Sciatic nerve (tissue), 2 donors: ENCODE measurements around the gene UBN1. TPM values are rescaled to one million over a fixed set of nuclear protein-coding genes. Genes with fewer than 3 reads are reported as not detected.

ENCODE experiments used
- ATAC-seq: fragments of 200-7000 bp; cut with Tn5 transposase; one replicate; pipeline ENCODE4 v1.9.1; 2020; ENCODE audit warnings: mild to moderate bottlenecking, moderate library complexity
- DNase-seq: peaks from one replicate; pipeline ENCODE4 v3.0.0-alpha.2; 2020; ENCODE audit warnings: low spot score
- intact Hi-C: fragments of 100-400 bp; cut with DNase I; formaldehyde crosslinking; loops from one replicate; pipeline ENCODE4 v1.14.2; 2022
- total RNA-seq: library from RNA; stranded (reverse); fragmentation: NEBNext Ultra II Directional; extraction: Animal tissue kit (Norgen Biotek cat#: 25700); gene quantifications from one replicate; pipeline ENCODE4 v1.2.1, GENCODE V29; 2021
- donor health status: DM: no; HTN: no; CAD: no.
- donor health status: DM: no; HTN: no; CAD: no.

The UBN1 gene
- total RNA-seq, 1 donor from 2014 or later = 28.3 TPM

GRCh38 chr16:4814542-4815173, 32.6 kb upstream of the UBN1 start:
- no peak for ATAC-seq
- intact Hi-C loops = no loop called here
- no peak for DNase-seq

DNA sequence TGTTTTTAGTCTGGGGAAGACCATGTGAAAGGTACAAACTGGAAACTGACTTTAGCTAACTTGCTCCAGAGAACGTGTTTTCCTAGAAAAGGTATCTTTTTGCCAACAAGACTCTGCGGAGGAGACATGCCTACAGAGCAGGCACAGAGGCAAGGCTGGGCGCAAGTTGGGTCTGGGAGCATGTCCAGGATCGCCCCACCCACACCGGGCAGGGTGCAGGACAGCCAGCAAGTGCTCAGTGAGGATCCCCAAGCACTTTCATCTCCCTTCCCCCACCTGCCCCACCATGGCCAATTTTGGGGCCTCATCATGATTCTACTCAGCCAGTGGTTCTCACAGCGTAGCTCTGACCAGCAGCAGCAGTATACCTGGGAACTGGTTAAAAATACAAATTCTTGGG, 26.6 kb upstream of the UBN1 start:
- intact Hi-C loops = no loop called here
- ATAC-seq = no peak
- no peak for DNase-seq

DNA sequence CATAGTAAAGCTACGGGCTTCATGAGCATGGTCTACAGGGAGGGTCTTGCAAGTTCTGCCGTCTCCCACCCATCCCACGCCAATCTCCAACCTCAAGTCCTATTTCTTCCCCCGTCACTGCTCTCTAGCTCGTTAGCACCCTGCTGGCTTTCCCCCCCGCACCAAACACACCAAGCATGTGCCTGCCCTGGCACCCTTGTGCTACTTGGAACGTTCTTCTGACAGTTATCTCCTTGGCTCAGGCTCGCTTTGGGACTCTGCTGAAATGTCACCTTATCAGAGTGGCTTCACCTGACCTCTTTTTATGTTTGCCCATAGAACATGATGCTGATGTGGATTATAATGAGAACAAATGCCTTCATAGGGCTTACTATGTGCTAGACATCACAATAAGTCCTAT, 22.1 kb upstream of the UBN1 start:
- no peak for DNase-seq

DNA sequence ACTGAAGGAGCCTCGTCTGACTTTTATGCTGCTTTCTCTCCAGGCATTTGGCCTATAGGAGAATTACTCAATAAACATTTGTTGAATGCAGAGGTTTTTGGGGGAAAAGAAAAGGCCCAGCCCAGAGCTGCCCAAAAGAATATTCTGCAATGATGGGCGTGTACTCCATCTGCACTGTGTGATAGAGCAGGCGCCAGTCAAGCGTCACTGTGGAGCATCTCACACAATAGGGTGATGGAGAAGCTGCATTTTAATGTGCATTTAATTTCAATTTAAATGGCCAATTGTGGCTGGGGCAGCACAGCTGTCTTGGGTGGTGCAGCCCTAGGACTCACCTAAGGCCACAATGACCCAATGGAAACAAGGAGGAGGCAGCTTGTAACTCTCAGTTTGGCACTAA, 20.8 kb upstream of the UBN1 start:
- DNase-seq = no peak
- intact Hi-C loops = loop anchor here (5.0 kb wide), 1 partner anchor 514 kb away; no protein-coding TSS in a partner anchor
- no peak for ATAC-seq

More for the DNA sequence above, 22.1 kb upstream of the UBN1 start:
- intact Hi-C loops = loop anchor here (5.0 kb wide), 1 partner anchor 513 kb away; no protein-coding TSS in a partner anchor
- no peak for ATAC-seq

DNA sequence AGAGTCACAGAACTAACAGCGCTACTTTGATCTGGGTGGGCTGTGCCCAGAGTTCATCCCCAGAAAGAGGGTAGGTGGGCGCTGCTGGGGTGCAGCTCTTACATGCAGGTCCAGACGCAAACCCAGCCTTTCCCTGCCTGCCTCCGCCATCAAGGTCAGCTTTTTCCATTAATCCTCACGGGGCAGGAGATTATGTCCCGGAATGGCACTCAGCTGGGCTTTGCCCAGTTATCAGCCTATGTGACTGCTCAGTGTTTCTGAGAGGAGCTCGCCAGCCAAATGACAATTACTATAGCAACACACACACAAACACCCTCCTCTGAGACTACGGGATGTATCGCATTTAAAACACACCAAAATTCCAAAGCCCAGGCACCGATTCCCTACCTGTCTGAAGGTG, 20.3 kb upstream of the UBN1 start:
- DNase-seq (no peak), ATAC-seq (no peak)
- intact Hi-C loops = loop anchor here (5.0 kb wide), 1 partner anchor 515 kb away; no protein-coding TSS in a partner anchor

- no peak for DNase-seq
- no peak for ATAC-seq
- intact Hi-C loops = loop anchor here (5.0 kb wide), 1 partner anchor 516 kb away; no protein-coding TSS in a partner anchor
Measured at GRCh38 chr16:4828567-4829321, 18.5 kb upstream of the UBN1 start.

DNA sequence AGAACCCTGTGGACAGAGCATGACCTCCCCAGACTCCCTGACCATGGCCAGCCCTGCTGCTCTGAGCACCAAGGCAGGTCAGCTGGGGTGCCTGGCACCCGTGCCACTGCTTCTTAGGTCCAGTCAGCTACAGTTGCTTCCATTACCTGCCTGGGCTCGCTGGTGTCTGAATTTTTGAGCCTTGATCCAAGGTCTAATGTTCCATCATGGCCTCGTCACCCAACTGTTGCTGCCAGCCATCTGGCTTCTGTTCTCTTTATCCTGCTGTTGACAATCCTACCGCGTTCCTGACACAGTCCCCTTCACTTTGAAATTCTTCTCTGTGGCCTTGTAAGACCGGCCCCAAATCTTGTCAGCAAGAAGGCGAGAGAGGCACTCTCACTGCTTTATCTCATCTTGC, 16.9 kb upstream of the UBN1 start:
- no peak for ATAC-seq
- no peak for DNase-seq
- intact Hi-C loops = no loop called here

DNA sequence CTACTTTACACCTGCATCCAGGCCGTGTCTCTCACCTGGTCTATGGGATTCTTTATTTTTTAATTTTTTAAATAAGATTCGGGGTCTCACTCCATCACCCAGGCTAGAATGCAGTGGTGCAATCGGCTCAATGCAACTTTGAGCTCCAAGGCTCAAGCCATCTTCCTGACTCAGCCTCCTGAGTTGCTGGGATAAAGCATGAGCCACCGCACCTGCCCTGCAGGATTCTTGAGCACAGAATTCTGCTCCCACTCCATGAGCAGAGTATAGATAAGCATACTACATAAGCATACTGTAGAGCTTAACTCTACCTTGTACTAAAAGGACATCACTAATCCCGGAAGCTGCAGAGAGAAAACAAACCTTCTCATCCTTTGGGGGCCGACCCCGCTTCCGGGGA, 15.7 kb upstream of the UBN1 start:
- DNase-seq (no peak), ATAC-seq (no peak)
- intact Hi-C loops = no loop called here

GRCh38 chr16:4832698-4833343, 14.5 kb upstream of the UBN1 start:
- DNase-seq (no peak), ATAC-seq (no peak)
- intact Hi-C loops = no loop called here

- intact Hi-C loops = no loop called here
Measured at GRCh38 chr16:4833584-4833983, 13.7 kb upstream of the UBN1 start.

DNA sequence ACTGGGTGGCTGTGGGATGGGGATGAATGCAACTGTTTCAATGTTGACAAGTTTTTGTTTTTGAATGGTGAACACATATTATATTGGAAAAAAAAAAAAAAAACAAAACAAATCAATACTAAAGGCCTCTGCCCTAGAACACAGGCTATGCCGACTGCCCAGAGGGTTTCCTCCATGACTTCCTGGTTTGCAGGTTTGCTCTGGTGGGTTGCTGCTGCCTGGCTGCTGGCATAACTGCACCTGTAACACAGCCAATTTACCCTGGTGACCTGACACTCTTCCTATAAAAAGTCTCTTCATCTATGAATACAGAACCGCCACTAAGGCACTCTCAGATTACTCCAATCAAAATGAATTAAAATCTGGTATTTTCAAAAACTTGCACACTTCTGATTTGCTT, 10.6 kb upstream of the UBN1 start:
- ATAC-seq (no peak), DNase-seq (no peak)
- intact Hi-C loops = no loop called here

More at GRCh38 chr16:4833584-4833983, 13.7 kb upstream of the UBN1 start:
- no peak for DNase-seq
- ATAC-seq = no peak

DNA sequence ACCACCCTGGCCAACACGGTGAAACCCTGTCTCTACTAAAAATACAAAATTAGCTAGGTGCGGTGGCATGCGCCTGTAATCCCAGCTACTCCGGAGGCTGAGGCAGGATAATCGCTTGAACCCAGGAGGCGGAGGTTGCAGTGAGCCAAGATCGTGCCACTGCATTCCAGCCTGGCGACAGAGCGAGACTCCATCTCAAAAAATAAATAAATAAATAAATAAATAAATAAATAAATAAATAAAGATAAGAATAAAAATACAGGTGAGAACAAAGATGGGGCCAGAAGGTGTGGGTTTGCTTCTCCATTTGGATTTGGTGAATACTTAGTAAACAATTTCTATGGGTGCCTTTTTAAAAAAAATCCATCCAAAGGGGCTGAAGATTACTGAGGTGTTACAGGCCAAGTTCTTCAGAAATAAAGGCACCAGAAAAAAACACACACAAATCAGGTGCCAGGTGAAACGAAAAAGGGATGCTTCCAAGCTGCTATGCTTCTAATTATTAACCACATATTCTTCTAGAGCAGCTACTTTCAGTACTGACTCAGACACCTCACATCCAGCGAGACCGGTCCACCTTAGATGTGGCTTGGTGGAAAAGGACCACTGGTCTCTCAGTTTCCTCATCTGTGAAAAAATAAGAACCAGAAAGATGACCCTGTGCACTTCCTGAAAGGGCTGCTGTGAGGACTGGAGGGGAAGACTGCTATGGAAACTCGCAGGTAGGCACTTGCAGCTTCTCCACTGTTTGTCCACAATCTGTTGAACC, 9.4 kb upstream of the UBN1 start:
- intact Hi-C loops = no loop called here
- DNase-seq = no peak
- ATAC-seq = no peak

DNA sequence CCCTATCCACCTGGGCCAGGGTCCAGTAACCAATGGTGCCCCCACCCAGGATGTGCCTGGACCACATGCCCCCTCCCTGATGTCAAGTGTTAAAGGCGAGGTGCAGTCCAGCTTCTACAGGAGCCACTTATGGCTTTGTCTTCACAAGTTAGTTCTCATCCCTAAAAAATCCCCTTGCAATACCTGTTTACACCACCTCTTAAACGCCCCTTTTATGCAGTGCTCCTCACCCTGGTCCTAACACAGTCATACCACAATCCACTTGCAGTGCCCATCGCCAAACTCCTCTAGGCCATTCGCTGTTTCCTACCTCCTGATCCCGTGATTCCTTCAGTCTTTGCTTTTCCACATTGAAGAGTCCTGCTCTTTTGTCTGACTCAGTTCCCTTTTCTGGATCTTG, 7.3 kb upstream of the UBN1 start:
- DNase-seq = no peak
- intact Hi-C loops = no loop called here
- ATAC-seq = no peak

DNA sequence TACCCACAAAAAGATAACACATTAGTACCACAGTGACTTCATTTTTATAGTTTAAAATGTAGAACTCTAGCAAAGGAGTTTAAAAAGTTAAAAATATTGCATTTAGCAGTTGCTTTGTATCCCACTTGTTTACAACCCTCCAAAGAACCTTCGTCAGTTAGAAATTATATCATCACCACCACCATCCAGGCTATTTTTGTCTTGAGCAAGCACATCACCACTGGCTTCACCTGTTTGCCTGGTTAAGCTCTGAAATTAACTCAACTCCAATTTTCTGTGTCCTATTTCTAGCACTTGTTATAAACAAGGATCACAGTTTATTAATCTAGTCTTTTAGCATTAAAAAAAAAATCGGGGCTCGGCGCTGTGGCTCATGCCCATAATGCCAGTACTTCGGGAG, 6.3 kb upstream of the UBN1 start:
- DNase-seq (no peak), ATAC-seq (no peak)
- intact Hi-C loops = no loop called here

- ATAC-seq (peak; percentile 6), DNase-seq (peak; percentile 66)
- intact Hi-C loops = no loop called here
Measured at GRCh38 chr16:4846503-4846900, 779 bp upstream of the UBN1 start.

- DNase-seq (peak; percentile 67), ATAC-seq (no peak)
- intact Hi-C loops = no loop called here
Measured at GRCh38 chr16:4847774-4848587, 700 bp downstream of the UBN1 start.

DNA sequence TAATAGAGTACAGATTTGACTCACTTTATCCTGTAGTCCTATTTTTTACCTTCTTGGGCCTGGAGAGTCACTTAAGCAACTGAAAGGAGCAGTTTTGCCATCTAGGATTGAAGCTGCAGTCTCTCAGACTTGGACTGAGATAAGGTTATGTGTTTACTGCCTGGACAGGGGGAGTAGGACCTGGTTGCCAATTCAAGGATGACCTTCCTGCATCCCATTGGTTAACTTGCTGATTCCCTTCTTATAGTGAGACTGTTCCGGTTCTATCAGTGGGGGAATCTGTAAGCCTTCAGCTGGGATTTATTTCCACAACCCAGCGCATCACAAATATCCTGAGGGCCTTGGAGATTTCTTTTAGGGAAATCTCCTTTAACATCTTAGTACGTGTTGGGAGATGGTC, 2.9 kb downstream of the UBN1 start:
- intact Hi-C loops = no loop called here
- ATAC-seq (no peak), DNase-seq (no peak)

DNA sequence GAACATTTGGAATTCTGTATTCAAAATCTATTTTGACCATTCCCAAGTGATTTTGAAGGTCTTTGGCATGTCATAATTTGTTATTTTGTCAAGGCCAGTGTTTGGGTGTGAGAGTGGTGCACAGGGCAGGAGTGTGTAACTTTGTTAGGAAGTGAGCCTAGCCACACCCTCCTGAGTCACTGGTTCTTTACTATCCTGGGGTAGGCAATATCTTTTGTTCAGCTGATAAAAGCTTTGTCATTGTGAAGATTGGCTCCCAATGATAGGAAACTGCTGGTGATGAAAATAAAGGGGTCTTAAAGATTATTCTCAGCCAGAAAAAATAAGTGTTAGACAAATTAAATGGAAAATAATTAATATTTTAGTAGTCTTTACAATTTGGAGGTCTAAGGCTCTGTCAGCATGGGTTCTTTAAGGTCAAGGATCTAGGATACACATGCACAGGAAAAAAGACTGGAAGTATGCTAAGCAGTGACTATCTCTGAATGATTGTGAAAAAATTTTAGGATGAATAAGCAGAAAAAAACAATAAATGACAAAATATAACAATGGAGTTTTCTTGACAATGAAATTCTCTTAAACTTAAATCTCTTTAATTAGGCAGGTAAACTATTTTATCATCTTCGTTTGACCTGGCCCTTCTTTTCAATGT, 5.1 kb downstream of the UBN1 start:
- intact Hi-C loops = no loop called here
- ATAC-seq = no peak
- DNase-seq = no peak
